B cell (primary cell): ENCODE data around the gene DPM2. TPM values are rescaled to one million over a fixed set of nuclear protein-coding genes. Genes with fewer than 3 reads are reported as not detected.
A peak's percentile ranks its signal among the peaks of the same experiment; 100 is the strongest.

Experiments used
- ATAC-seq: fragments of 200-7000 bp; cut with Tn5 transposase; one replicate; pipeline ENCODE4 v1.10.0; 2021; ENCODE audit warnings: low read depth, mild to moderate bottlenecking, moderate number of reproducible peaks, moderate library complexity
- CTCF ChIA-PET: fragments of 350-600 bp; sonication (Branson Sonifier 250); formaldehyde crosslinking; loops from one replicate; lab custom pipeline; 2021; ENCODE audit warnings: antibody characterized with exemption, inconsistent platforms; lab: Charles Lee
- POLR2A ChIA-PET: fragments of 350-600 bp; sonication (Branson Sonifier 250); formaldehyde crosslinking; loops from one replicate; lab custom pipeline; 2021; ENCODE audit warnings: antibody characterized with exemption; lab: Charles Lee
- DNase-seq: peaks from one replicate; pipeline ENCODE4 v3.0.0; 2013
- H2AFZ ChIP-seq: 2 replicates; pipeline ENCODE4 v1.6.1; 2012; ENCODE audit warnings: mild to moderate bottlenecking, low read depth, low read length; ENCODE audit not compliant: insufficient read depth, poor library complexity, severe bottlenecking
- H3K27ac ChIP-seq, 2 donors: 1 replicate in 1 of 2; 2 replicates in 1 of 2; pipeline ENCODE4 v1.5.1; 2012 to 2013; ENCODE audit warnings: low read length in 2 of 2, mild to moderate bottlenecking in 2 of 2, moderate library complexity in 1 of 2
- H3K27me3 ChIP-seq, 4 experiments: fragments of 200-600 bp in 1 of 4; sonication (generic) in 1 of 4; replicated peaks in 1 of 4; 1 replicate in 2 of 4; 2 replicates in 2 of 4; pipeline versions ENCODE4 v1.6.1 to v1.7.0; 2013 to 2016; ENCODE audit warnings: low read length in 3 of 4, mild to moderate bottlenecking in 2 of 4, mixed read lengths in 1 of 4, moderate library complexity in 1 of 4; ENCODE audit not compliant: insufficient read depth in 4 of 4, control insufficient read depth in 3 of 4; ENCODE audit errors: control extremely low read depth in 1 of 4
- H3K36me3 ChIP-seq, 2 experiments: replicated peaks in 1 of 2; 1 replicate in 1 of 2; 2 replicates in 1 of 2; pipeline versions ENCODE4 v1.6.1 to v1.7.1; 2013; ENCODE audit warnings: low read length in 1 of 2; ENCODE audit not compliant: insufficient read depth in 2 of 2, control insufficient read depth in 1 of 2; ENCODE audit errors: control extremely low read depth in 1 of 2, extremely low read depth in 1 of 2
- H3K4me1 ChIP-seq, 2 donors: fragments of 200-600 bp in 1 of 2; sonication (generic) in 1 of 2; 1 replicate in 1 of 2; 2 replicates in 1 of 2; pipeline versions ENCODE4 v1.5.1 to v1.6.1; 2013 to 2017; ENCODE audit warnings: low read length in 2 of 2; ENCODE audit not compliant: control insufficient read depth in 2 of 2, insufficient read depth in 2 of 2
- H3K4me2 ChIP-seq: replicated peaks from 2 replicates; pipeline ENCODE3; 2012; ENCODE audit warnings: mild to moderate bottlenecking, low read depth, low read length; ENCODE audit not compliant: poor library complexity, severe bottlenecking
- H3K4me3 ChIP-seq, 5 experiments: fragments of 200-600 bp in 1 of 5; sonication (generic) in 1 of 5; 1 replicate in 3 of 5; 2 replicates in 2 of 5; pipeline versions ENCODE4 v1.5.1 to v1.7.0; 2011 to 2016; ENCODE audit warnings: low read length in 4 of 5, mild to moderate bottlenecking in 4 of 5, low read depth in 2 of 5, control low read depth in 1 of 5, moderate library complexity in 1 of 5; ENCODE audit not compliant: insufficient read depth in 1 of 5; ENCODE audit errors: control extremely low read depth in 1 of 5, extremely low read depth in 1 of 5
- H3K79me2 ChIP-seq: fragments of 200-600 bp; sonication (generic); one replicate; pipeline ENCODE4 v1.6.0; 2016; ENCODE audit warnings: low read length; ENCODE audit not compliant: control insufficient read depth, insufficient read depth
- H3K9ac ChIP-seq: fragments of 200-600 bp; sonication (generic); 2 replicates; pipeline ENCODE4 v1.6.1; 2017; ENCODE audit warnings: mild to moderate bottlenecking, low read length, moderate library complexity
- H3K9me3 ChIP-seq, 3 donors: one replicate each; pipeline versions ENCODE4 v1.6.1 to v1.7.1; 2013; ENCODE audit warnings: low read length in 2 of 3; ENCODE audit not compliant: control insufficient read depth in 2 of 3, insufficient read depth in 1 of 3; ENCODE audit errors: control extremely low read depth in 1 of 3
- H4K20me1 ChIP-seq: 2 replicates; pipeline ENCODE4 v1.6.0; 2012; ENCODE audit warnings: mild to moderate bottlenecking, low read length; ENCODE audit not compliant: insufficient read depth, control insufficient read depth, poor library complexity, severe bottlenecking
- H3K27ac Mint-ChIP-seq: one replicate; pipeline ENCODE4 v1.8.0; 2021; ENCODE audit warnings: mixed read lengths
- H3K27me3 Mint-ChIP-seq: one replicate; pipeline ENCODE4 v1.8.0; 2021; ENCODE audit warnings: mixed read lengths
- H3K4me1 Mint-ChIP-seq: one replicate; pipeline ENCODE4 v1.8.0; 2021; ENCODE audit warnings: mixed read lengths
- H3K4me3 Mint-ChIP-seq: one replicate; pipeline ENCODE4 v1.8.0; 2021; ENCODE audit warnings: mixed read lengths
- H3K9me3 Mint-ChIP-seq: one replicate; pipeline ENCODE4 v1.8.0; 2022; ENCODE audit warnings: mixed read lengths; ENCODE audit not compliant: insufficient read depth
- CTCF ChIP-seq: fragments of 200-600 bp; IDR thresholded peaks from one replicate; pipeline ENCODE4 v1.8.0; 2022; ENCODE audit warnings: antibody characterized with exemption, mild to moderate bottlenecking
- EZH2 ChIP-seq: IDR thresholded peaks from 2 replicates; pipeline ENCODE4 v1.6.1; 2012; ENCODE audit warnings: borderline replicate concordance, low read depth, mild to moderate bottlenecking, moderate library complexity, low read length; ENCODE audit not compliant: insufficient read depth, poor library complexity, severe bottlenecking
- WGBS: methylation state at CpG from one replicate; pipeline ENCODE4 v1.1.5; 2013; ENCODE audit warnings: missing lambda C conversion rate; ENCODE audit not compliant: insufficient coverage; 5-methylcytosine and 5-hydroxymethylcytosine counted together
- intact Hi-C: fragments of 100-400 bp; cut with micrococcal nuclease; formaldehyde crosslinking; loops from one replicate; pipeline ENCODE4 v1.10.0; 2022
- polyA plus RNA-seq: library from polyadenylated mRNA; depleted of rRNA; stranded (reverse); fragments of >200 nt; gene quantifications from 2 replicates; pipeline ENCODE4 v1.2.3, GENCODE V29; 2012
- total RNA-seq, 2 donors: library from RNA; stranded (reverse); fragments of 120-200 nt in 1 of 2; gene quantifications; 1 replicate in 1 of 2; 2 replicates in 1 of 2; pipeline versions ENCODE4 v1.2.3 to v1.2.4, GENCODE V29; 2013 to 2022

Gene DPM2
- total and polyA plus RNA-seq, 2 donors (not counting 1 experiment from before 2014, with no cell fraction given) = 34.1 to 42.9 TPM

GRCh38 chr9:127943011-127943662 is 5.5 kb upstream of the DPM2 start:
- H3K36me3 ChIP-seq = peaks cover 0 to 64% of the 10 kb centered on the region in 2 experiments

More at GRCh38 chr9:127943011-127943662, 5.5 kb upstream of the DPM2 start:
- Histone ChIP-seq H4K20me1 (peaks cover 62% of the 10 kb centered on the region), H3K4me1 (peaks cover 20 to 23% of the 10 kb centered on the region in 2 donors), H2AFZ (no peak overlapping the region), H3K4me2 (peak overlapping the region; percentile 36), H3K79me2 (peaks cover 14% of the 10 kb centered on the region), H3K27me3 (no peaks in the 10 kb centered on the region), H3K4me3 (no peak overlapping the region), H3K9me3 (no peaks in the 10 kb centered on the region), H3K27ac (peak overlapping the region; percentile 40 to 54), H3K9ac (no peak overlapping the region)
- no peak for ATAC-seq
- ChIA-PET CTCF (interaction anchor here (0.6 to 12.6 kb wide), 52 partner anchors 9 to 243 kb away, joined by 3 to 310 read pairs (median 5); partner anchors contain the start of genes EEIG1, NAIF1, PTGES2 and SLC25A25), POLR2A (interaction anchor here (0.5 to 2.4 kb wide), 7 partner anchors 36 to 184 kb away, joined by 3 to 15 read pairs (median 6); partner anchors contain the start of gene EEIG1)
- intact Hi-C loops = loop anchor here (1.0 to 2.0 kb wide), 3 partner anchors 38 to 174 kb away; partner anchors contain the start of gene EEIG1
- Mint-ChIP-seq H3K4me3 (no peak overlapping the region), H3K4me1 (peaks cover 31% of the 10 kb centered on the region), H3K27ac (peak overlapping the region; percentile 76), H3K27me3 (no peaks in the 10 kb centered on the region), H3K9me3 (no peaks in the 10 kb centered on the region)
- TF ChIP-seq CTCF (no peak), EZH2 (no peak)
- DNase-seq = peak; percentile 54
- 68% methylated on average over 14 of the region's 14 CpGs for WGBS
